ENCODE results near the gene EGFR.
"Not testable (repeated sequence)": the region's sequence is repeated elsewhere in the genome, so short reads cannot be mapped to it uniquely, and the experiment has no call there.

EGFR gene

DNA sequence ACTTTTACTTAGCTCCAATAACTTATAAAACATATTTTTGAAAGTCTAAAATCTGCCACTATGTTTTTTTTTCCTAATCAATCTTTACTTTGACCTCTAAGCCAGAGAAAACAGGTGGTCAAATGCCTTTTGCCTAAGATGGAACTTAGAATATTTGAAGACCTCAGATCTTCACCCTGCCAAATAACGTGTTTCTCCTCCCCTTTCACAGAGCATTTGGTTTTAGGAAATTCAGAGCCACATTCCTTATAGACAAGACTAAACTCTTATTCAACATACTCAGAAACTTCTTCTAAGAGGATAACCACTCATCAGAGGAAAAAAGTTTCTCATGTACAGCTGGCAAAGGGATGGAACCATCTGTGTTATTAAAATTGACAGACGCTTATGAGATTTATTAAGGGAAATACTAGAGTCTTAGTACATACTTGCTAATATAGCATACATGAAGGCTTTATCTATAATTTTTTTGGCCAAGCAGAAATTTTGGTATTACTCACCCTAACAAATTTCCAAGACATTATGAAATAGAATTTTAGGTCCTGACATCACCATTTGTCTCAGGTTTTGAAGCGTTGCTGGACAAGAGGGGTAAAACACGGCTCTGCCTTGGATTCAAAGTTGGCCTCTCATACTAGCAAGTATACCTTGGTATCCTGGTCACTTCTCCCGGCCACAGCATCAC is 2.6 kb upstream of the EGFR start:
- no peak for DNase-seq

DNA sequence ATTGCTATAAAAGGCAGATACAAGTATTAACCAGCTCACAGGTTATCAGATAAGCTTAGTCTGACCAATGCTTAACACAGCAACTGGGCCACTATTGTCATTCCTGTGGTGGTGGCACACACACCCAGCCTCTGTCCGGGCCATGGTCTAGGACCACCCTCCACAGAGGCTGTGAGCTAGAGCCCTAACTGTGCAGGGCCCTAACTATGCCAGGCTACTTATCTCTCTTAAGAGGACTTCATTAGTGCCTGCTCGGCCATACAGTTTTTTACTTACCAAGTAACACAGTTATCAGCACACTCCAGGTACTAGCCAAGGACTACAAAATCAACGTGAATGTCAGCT is 2.1 kb upstream of the EGFR start:
- DNase-seq, result no peak

DNA sequence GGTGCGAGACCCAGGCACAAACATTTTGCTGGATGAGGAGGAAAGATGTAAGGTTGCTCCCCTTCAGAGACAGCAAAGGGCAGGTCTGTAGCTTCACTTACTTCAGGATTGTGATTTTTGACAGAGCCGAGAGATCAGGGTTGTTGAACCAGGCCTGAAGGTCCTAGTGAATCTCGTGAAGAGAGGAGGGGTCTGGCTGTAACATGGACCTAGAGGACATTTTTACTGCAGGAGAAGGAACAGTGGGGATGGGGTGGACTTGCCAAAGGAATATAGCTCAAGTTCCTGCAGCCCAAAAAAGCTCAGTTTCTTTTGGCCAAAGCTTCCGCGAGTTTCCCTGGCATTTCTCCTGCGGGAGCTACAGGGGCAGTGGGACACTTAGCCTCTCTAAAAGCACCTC is 976 bp upstream of the EGFR start:
- no peak for DNase-seq

DNA sequence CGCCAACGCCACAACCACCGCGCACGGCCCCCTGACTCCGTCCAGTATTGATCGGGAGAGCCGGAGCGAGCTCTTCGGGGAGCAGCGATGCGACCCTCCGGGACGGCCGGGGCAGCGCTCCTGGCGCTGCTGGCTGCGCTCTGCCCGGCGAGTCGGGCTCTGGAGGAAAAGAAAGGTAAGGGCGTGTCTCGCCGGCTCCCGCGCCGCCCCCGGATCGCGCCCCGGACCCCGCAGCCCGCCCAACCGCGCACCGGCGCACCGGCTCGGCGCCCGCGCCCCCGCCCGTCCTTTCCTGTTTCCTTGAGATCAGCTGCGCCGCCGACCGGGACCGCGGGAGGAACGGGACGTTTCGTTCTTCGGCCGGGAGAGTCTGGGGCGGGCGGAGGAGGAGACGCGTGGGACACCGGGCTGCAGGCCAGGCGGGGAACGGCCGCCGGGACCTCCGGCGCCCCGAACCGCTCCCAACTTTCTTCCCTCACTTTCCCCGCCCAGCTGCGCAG is 424 bp downstream of the EGFR start:
- DNase-seq, result no peak

DNA sequence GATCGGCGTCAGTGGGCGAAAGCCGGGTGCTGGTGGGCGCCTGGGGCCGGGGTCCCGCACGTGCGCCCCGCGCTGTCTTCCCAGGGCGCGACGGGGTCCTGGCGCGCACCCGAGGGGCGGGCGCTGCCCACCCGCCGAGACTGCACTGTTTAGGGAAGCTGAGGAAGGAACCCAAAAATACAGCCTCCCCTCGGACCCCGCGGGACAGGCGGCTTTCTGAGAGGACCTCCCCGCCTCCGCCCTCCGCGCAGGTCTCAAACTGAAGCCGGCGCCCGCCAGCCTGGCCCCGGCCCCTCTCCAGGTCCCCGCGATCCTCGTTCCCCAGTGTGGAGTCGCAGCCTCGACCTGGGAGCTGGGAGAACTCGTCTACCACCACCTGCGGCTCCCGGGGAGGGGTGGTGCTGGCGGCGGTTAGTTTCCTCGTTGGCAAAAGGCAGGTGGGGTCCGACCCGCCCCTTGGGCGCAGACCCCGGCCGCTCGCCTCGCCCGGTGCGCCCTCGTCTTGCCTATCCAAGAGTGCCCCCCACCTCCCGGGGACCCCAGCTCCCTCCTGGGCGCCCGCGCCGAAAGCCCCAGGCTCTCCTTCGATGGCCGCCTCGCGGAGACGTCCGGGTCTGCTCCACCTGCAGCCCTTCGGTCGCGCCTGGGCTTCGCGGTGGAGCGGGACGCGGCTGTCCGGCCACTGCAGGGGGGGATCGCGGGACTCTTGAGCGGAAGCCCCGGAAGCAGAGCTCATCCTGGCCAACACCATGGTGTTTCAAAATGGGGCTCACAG is 1.1 kb downstream of the EGFR start:
- no peak for DNase-seq

DNA sequence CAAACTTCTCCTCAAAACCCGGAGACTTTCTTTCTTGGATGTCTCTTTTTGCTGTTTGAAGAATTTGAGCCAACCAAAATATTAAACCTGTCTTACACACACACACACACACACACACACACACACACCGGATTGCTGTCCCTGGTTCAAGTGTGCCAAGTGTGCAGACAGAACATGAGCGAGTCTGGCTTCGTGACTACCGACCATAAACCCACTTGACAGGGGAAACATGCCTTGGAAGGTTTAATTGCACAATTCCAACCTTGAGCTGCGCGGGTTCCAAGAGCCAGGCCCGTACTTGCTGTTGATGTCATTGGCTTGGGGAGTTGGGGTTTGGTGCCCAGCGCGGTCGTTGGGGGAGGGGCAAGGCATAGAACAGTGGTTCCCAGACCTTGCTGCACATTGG is 1.7 kb downstream of the EGFR start:
- DNase-seq, result no peak

DNA sequence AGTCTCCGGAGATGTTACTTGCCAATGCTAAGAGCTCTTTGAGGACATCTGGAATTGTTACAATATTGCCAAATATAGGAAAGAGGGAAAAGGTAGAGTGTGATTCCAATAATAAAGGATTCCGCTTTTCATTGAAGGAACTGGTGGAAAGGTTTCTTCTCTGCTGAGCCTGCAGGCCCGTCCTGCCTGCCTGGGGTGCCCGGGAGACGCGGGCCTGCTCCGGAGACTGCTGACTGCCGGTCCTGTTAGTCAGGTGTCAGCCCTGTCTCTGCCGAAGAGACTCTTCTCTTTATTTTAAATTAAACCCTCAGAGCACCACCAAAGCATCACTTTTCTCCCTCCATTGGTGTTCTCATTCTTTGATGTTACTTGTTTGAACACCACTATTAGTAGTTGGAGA is 2.2 kb downstream of the EGFR start:
- no peak for DNase-seq

DNA sequence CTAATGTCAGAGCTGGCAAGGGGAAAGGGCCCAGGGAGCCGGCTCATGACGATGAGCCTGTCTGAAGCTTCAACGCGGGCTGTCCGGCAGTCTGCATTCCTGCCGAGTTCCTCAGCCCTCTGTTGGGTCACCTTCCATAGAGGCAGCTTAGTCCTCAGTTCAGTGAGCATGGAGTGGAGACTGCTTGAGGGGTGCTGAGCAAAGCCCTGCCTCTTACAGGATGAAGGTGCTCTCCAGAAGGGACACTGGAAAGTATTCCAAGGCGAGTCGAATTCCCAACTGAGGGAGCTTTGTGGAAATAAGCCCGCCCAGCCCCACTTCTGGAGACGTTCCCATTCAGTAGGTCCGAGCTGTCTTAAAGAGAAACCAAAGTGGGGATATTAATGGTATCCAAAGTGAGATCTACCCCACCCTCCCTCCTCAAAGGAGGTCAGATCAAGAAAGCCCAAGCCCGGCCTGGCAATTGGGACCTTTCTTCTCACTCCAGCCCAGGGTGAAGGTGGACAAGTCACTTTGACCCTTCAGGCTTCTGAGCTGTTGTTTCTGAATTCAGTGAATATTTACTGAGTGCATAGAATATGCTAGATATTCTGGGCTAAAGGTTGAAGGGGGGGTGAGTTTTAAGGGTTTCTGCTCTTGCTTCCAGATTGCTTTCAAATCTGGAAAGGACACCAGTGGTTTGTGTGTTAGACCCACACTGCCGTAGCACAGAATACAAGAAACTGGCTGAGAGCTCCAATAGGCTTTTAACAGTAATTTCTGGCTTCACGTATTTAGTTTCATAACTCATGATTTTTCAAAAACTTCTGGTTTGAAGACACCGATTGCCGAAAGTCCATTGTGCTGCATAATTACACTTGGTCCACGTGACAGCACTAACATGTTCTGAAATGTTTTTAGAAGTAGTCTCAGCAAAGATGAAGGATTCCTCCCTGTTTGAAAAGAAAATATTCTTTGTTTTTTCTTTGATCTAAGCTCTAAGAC is 3.5 kb downstream of the EGFR start:
- DNase-seq, result no peak

DNA sequence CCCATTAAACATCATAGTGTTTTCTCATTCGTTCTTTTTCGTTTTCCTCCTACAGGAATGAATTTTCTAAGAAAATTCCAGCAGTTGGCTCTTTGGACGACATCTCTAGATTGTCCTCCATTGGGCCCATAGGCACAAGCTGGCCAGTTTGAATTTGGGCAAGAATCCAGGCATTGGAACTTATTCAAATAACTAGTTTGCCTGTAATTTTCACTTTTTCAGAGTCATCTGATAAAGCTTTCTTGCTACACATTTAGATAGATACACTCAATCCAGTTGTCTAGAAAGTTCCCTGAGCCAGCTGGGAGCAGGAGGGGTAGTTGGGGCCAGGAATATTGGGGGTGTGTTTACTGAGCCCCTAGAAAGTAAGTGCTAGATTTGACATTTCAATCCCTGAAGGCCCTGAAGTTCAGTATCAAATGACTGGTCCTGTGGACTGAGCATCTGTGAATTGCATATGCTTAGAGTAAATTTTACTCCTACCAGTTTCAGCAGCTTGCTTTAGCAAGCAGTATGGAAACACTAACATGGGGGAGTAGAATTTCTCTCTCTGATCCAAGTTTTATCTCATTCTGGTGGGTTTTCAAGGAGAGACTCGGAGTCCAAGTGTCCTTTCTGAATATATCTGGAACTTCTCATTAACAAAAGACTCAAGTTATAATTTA is 5.2 kb downstream of the EGFR start:
- DNase-seq, result no peak

DNA sequence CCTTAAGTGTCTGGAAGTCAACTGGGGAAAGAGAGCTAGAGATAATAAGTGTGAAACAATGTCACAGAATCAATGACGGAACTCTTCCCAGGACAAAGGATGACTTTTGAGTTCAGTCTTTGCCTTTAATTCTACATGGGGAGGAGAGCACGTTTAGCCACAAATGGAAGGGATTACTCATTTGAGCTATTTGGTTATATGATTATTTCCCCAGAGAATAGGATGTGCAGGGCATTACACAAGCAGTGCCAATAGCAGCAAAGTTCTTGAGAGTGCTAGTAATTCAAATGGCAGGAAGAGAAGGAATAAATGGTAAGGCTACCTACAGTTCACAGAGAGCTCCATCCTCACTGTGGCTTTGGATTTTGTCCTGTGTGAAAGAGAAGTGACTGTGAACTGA is 6.0 kb downstream of the EGFR start:
- no peak for DNase-seq

DNA sequence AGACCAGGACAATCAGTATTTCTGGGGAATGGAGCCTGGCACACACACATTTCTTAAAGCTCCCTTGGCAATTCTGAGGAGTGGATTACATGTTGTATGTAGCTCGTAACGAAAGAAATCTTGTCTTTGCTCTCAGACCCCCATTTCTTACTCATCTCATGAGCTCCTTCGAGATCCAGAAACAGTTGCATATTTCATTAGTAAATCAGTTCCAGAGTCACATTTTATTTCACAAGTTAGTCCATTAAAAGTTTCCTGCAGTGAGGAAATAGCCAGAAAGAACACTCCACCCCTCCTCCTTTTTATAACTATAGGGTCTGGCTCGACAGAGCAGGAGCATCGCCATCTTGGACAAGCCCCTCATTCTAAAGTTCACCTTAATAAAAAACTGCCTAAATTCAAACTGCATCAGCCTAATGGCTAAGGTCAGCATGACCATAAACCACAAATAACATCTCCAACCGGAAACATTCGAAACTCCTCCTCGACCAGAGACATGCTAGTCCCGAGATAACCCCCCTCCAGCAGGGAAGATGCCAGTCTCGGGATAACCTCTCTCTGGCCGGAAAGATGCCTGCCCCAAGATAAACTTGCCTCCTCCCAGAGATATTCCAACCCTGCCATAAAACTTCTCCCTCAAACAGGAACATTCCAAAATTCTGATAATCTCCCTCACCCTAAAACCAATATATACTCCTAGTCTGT is 7.4 kb downstream of the EGFR start:
- DNase-seq, result no peak

DNA sequence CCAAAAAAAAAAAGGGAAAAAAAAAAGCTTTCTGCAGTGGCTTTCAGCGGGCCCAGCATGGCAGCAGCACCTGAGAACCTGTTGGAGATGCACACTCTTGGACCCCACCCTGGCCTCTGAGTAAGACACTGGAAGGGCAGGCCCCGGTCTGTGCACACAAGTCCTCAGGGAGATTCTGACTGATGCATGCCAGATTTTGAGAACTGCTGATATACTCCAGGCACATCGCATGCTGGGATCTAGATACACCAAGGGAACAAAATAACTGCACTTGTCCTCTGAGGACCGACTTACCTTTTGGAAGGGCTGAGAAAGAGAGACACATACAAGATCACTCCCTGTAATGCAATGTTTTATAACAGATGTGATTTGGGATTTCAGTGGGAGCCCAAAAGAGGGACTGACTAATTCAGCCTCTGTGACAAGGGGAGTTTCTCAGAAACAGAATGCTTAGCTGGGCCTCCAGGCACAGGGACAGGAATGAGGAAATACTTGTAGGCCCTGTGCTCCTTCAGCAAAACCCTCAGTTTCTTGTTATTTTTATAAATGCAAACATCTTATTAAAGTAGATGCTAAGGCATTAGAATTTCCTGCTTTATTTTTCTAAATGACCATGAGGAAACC is 8.2 kb downstream of the EGFR start:
- DNase-seq, result no peak

DNA sequence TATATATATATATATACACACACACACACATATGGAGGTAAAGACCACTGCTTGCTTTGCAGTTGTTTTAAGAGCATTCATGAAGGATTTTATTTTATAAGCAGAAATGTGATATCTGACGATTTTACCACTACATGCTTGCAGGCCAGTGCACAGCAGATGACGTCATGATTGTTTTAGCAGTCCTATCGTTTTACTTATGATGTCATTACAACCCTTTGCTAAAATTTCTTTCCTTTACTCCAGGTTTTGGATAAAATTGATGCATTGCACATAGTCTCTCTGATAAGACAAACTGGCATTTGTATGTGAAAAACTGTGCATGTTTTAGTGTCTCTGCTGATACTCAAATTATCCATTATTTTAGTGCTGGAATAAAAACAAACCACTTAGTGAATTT is 9.2 kb downstream of the EGFR start:
- DNase-seq, result no peak

DNA sequence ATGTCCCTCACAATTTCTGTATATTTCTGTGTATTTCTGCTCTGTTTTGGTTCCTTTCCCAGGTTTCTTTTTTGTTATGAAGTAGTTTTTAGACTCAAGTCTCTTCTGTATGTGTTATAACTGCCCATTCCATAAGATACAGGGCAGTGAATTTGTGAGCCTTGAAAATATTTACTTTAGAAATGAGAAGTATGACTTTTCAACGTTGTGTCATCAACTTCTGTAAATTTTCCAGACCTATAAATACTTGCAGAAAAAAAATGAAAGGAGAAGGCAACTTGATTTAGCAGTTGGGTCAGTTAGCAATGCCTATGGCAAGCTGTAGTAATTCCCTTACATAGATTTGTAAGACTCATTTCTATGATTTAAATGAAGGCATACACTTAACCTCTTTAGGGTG is 11.5 kb downstream of the EGFR start:
- DNase-seq, result no peak

DNA sequence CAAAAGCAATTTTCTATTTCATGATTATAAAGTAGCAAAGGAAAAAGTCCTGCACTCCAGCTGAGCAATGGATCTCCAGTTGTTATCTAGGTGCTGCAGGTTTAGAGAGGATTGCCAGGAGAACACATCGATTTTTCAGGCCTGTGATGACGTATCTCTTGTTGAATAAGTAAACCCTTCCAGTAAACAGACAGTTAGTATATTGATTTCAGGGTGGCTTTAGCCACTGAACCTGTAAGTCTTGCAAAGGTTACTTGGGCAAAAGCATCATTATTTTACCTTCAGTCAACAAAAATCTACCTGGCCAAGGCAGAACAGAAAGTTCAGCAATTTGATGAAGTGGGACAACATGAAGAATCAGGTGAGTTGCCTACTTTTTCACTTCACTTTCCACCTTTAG is 12.3 kb downstream of the EGFR start:
- no peak for DNase-seq

DNA sequence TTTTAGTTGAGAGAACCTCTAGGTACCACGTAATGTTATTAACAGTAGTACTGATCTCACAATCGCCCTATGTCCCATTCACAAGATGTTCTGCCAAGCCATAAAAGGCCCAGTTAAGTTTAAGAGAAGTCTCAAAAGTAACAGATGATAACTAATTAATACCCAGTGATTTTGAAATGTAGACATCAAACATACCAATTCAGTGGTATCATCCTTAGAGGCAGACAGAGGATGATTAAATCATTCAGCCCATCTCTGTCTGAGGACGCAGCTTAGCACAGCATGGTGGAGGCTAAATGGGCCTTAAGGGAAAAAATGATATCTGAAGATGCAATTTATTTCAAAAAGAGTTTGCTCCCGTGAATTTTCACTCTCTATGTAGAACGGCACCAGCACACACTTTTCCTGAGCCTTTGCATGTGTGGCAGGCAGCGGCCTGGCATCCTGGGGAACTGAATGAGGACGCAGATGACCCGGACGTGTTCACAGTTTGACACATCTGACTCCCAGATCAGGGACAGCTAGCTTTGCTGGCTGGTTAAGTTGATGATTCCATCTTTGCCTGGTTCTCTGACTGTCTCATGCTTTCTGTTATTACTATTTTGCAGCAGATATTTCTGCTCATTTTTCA is 13.4 kb downstream of the EGFR start:
- no peak for DNase-seq

DNA sequence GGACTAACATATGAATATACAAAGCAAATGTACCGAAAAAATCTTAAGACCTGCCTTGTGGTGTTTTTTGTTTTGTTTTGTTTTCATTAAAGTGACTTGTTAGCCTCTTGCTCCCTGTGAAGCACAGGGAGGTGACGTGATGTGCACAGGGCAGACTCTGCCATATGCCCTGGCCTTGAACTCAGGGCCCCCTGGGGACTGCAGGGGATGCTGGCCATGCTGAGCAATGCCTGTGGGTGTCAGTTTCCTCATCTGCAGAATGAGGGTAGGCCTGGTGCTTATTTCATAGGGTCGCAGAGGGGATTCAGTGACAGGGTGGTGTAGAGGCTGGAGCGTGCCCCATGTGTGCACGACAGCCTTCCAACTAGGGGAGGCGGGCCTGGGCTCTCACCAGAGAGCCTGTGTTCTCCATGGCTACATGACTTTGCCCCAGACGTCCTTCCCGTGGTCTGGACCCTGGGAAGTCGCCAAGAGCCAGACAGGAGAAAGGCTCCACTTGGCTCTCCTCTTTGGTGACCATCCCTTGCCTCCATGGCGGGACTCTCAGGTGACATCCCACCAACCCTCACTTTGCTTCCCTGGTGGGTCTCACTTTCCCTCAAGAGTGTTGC is 14.5 kb downstream of the EGFR start:
- no peak for DNase-seq

DNA sequence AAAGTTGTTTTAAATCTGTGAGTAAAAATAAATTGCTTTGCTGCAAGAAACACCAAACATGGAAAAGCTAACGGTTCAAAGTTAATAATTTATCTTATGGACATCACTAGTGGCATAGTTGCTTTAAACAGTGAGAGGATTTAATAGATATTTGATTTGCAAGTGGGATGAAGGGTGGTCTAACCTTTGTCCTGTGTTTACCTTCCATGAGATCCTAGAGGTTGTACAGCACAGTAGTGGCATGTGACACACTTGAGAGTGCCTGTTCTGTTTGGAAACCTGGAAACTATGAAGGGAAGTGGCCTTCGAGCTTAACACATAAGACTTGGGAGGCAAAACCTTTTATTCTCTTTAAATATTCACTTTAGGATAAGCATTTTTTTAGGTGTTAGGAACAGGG is 16.0 kb downstream of the EGFR start:
- DNase-seq, result no peak

DNA sequence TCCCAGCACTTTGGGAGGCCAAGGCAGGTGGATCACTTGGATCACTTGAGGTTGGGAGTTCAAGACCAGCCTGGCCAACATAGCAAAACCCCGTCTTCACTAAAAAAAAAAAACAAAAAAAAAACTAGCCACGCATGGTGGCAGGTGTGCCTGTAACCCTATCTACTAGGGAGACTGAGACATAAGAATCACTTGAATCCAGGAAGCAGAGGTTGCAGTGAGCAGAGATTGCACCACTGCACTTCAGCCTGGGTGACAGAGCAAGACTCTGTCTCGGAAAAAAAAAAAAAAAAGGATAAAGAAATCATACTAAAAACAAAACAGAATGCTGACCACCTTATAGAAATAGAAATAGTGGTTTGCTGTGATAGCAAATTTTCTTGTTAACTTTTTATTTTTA is 16.6 kb downstream of the EGFR start:
- not testable (repeated sequence) for DNase-seq

DNA sequence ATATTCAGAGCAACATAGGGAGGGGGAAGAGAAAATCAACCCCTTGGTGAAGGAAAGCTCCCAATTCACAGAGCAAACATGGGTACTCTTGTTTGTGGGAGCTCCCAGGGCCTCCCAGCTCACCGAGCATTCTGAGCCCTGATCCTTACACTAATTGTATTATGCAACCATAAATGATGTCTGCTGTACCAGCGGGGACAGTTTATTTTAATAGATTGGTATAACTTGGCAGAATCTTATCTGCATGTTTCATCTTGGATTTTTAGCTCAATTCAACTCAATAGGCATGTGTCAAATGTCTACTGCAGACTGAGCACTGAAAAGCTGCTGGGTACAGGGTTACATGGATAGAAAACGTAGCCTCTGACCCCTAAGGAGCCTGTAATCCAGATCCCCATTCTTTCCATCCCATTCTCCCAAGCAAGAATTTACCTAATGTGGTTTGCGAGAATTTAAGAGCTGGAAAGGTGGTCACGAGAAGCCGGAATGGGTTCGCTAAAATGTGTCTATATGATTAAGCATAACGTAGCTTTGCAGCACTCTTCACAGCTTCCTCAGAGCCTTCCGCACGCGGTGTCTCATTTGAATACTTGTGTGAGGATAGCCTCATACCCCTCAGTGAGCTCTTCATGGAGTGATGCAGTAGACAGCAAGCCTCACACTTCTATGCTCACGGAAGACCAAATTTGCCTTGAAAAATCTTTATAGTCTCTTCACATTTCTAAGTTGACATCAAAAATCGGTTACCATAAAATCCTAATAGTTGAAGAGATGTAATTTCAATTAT is 18.3 kb downstream of the EGFR start:
- DNase-seq, result no peak

All from stimulated activated CD4-positive, alpha-beta T cell treated with anti-CD3 and anti-CD28 coated beads, Interleukin-4, amount 100 ng/mL, for 4 hours (primary cell).